Measurements from ENCODE around the gene COX6A2.

The COX6A2 gene

DNA sequence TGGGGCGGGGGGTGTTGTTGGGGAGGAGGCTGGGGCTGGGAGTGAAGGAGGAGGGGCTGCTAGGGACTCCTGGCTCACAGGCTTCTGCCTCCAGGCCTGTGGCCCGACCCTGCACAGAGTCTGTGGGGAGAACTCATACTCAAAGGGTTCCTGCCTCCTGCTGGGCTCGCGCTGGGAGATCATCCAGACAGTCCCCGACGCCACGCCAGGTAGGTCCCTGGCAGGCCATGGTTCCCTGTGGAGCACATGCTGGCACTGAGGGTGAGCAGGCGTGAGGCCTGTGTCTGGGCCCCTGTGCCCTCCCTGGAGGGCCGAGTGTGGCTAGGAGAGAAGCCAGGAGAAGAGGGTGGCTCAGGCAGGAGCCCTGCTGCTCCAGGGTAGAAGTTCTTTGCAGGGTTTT is 30.5 kb downstream of the COX6A2 start:
- Histone ChIP-seq H3K9ac (ENCODE audit: low read depth, low read length) (no peak overlapping the region), H3K9me3 (replicated peaks; ENCODE audit: low read length) (no peaks in the 10 kb centered on the region), H3K4me2 (ENCODE audit: low read length) (no peak overlapping the region), H3K27me3 (ENCODE audit: control insufficient read depth, insufficient read depth, low read length) (peaks cover 7% of the 10 kb centered on the region), H3K4me1 (ENCODE audit: control insufficient read depth, insufficient read depth, low read length) (peaks cover 2% of the 10 kb centered on the region), H3K4me3 (ENCODE audit: low read length) (no peak overlapping the region), H3K36me3 (ENCODE audit: insufficient read depth, low read length) (no peaks in the 10 kb centered on the region)

DNA sequence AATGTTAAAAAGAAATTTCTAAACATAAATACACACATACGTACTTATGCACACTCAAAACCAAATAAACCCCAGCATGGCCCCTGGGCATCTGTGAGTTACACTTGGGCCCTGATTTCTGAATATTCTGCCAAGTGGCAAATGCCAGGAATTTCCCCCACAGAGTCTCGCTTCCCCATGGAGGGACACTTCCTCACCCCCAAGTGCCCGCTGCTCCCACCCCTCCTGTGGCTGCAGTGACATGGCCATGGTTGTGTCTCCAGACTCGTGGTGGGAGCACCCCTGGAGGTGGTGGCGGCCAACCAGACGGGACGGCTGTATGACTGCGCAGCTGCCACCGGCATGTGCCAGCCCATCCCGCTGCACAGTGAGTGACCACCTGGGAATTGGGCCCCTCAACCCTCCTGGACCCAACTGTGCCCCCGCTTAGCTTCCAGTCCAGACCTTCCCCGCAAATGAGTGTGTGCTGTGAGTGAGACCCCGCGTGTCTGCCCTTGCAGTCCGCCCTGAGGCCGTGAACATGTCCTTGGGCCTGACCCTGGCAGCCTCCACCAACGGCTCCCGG is 31.0 kb downstream of the COX6A2 start:
- Histone ChIP-seq H3K4me1 (ENCODE audit: control insufficient read depth, insufficient read depth, low read length) (no peaks in the 10 kb centered on the region), H3K27me3 (ENCODE audit: control insufficient read depth, insufficient read depth, low read length) (peaks cover 7% of the 10 kb centered on the region), H3K4me2 (ENCODE audit: low read length) (no peak overlapping the region), H3K9ac (ENCODE audit: low read depth, low read length) (no peak overlapping the region), H3K36me3 (ENCODE audit: insufficient read depth, low read length) (no peaks in the 10 kb centered on the region), H3K9me3 (replicated peaks; ENCODE audit: low read length) (no peaks in the 10 kb centered on the region), H3K4me3 (ENCODE audit: low read length) (no peak overlapping the region)

- no peak overlapping the region for H3K9ac ChIP-seq (ENCODE audit: low read depth, low read length)
- H3K36me3 ChIP-seq (ENCODE audit: insufficient read depth, low read length) = no peaks in the 10 kb centered on the region
- H3K9me3 ChIP-seq (replicated peaks; ENCODE audit: low read length) = no peaks in the 10 kb centered on the region
- no peaks in the 10 kb centered on the region for H3K4me1 ChIP-seq (ENCODE audit: control insufficient read depth, insufficient read depth, low read length)
- H3K4me2 ChIP-seq (ENCODE audit: low read length) = no peak overlapping the region
- H3K27me3 ChIP-seq (ENCODE audit: control insufficient read depth, insufficient read depth, low read length) = peaks cover 10% of the 10 kb centered on the region
- H3K4me3 ChIP-seq (ENCODE audit: low read length) = no peak overlapping the region
These were observed 32.5 kb downstream of the COX6A2 start for GRCh38 chr16:31395647-31396046.

- no peaks in the 10 kb centered on the region for H3K36me3 ChIP-seq (ENCODE audit: insufficient read depth, low read length)
- H3K9ac ChIP-seq (ENCODE audit: low read depth, low read length) = no peak within 1 kb of the TSS
- H3K27me3 ChIP-seq (ENCODE audit: control insufficient read depth, insufficient read depth, low read length) = peaks cover 14% of the 10 kb centered on the region
- H3K9me3 ChIP-seq (replicated peaks; ENCODE audit: low read length) = no peaks in the 10 kb centered on the region
- no peaks in the 10 kb centered on the region for H3K4me1 ChIP-seq (ENCODE audit: control insufficient read depth, insufficient read depth, low read length)
- no peak within 1 kb of the TSS for H3K4me3 ChIP-seq (ENCODE audit: low read length)
- no peak within 1 kb of the TSS for H3K4me2 ChIP-seq (ENCODE audit: low read length)
These were observed 35.1 kb downstream of the COX6A2 start, which contains the start of gene ITGAD for GRCh38 chr16:31393056-31393455. Gene ITGAD (plus strand): TSS chr16:31393335. CDS start chr16:31393361, 26 bp downstream.

- no peaks in the 10 kb centered on the region for H3K4me1 ChIP-seq (ENCODE audit: control insufficient read depth, insufficient read depth, low read length)
- no peaks in the 10 kb centered on the region for H3K36me3 ChIP-seq (ENCODE audit: insufficient read depth, low read length)
- no peaks in the 10 kb centered on the region for H3K9me3 ChIP-seq (replicated peaks; ENCODE audit: low read length)
- no peak overlapping the region for H3K4me2 ChIP-seq (ENCODE audit: low read length)
- peaks cover 24% of the 10 kb centered on the region for H3K27me3 ChIP-seq (ENCODE audit: control insufficient read depth, insufficient read depth, low read length)
- H3K9ac ChIP-seq (ENCODE audit: low read depth, low read length) = no peak overlapping the region
- H3K4me3 ChIP-seq (ENCODE audit: low read length) = no peak overlapping the region
These were observed 37.6 kb downstream of the COX6A2 start for GRCh38 chr16:31390504-31391041.

DNA sequence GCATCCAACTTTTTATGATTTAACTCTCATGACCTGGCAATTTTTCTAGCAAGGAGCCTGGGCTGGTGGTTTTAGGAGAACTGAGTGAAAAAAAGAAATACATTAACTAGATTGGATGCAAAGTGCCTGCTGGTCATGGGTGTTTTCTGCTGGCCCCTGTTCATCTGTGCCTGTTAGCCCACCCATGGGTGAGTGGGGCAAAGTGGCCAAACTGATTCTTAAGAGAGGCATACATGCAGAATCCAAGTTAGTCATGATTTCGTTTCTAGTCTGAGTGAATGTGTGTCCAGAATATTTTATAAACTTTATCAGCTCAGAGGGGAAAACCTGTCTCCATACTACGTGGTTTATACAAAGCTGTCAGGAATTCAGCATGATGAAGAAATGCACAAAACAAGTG is 39.6 kb downstream of the COX6A2 start:
- Histone ChIP-seq H3K27me3 (ENCODE audit: control insufficient read depth, insufficient read depth, low read length) (peaks cover 27% of the 10 kb centered on the region), H3K4me2 (ENCODE audit: low read length) (no peak overlapping the region), H3K9me3 (replicated peaks; ENCODE audit: low read length) (no peaks in the 10 kb centered on the region), H3K4me3 (ENCODE audit: low read length) (no peak overlapping the region), H3K9ac (ENCODE audit: low read depth, low read length) (no peak overlapping the region), H3K4me1 (ENCODE audit: control insufficient read depth, insufficient read depth, low read length) (no peaks in the 10 kb centered on the region), H3K36me3 (ENCODE audit: insufficient read depth, low read length) (no peaks in the 10 kb centered on the region)

DNA sequence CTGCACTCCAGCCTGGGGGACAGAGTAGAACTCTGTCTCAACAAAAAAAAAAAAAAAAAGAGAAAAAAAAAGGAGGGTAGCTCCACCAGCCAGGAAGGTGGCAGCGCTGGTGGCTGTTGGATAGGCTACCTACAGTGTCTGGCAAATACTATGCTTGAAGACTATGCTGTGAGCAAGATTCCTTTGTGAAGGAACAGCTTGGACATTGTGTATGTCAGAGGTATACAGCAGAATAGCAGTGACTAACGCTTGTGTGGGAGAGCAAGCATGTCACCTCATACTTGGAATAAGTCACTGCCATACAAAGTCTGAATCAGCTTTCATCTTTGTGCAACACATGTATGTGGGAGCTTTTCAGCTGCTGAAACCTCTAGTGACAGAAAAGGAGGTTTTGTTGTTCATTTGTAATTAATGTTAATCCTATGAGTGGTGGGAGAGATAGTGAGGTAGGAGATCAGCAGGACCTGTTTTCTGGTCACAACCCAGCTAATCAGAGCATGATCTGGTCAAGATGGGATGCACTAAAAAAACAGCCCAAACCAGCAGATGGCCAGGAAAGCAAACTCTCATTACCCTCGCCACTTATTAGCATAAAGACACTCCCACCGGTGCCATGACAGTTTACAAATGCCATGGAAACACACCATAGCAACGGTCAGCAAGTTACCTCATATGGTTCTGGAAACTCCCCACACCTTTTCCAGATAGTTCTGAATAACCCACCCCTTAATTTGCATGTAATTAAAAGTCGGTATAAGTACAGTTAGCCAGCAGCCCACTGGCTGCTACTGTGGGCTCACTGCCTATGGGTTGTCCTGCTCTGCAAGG is 41.8 kb downstream of the COX6A2 start:
- Histone ChIP-seq H3K4me3 (ENCODE audit: low read length) (no peak overlapping the region), H3K9me3 (replicated peaks; ENCODE audit: low read length) (no peaks in the 10 kb centered on the region), H3K36me3 (ENCODE audit: insufficient read depth, low read length) (no peaks in the 10 kb centered on the region), H3K27me3 (ENCODE audit: control insufficient read depth, insufficient read depth, low read length) (peaks cover 26% of the 10 kb centered on the region), H3K9ac (ENCODE audit: low read depth, low read length) (no peak overlapping the region), H3K4me2 (ENCODE audit: low read length) (no peak overlapping the region), H3K4me1 (ENCODE audit: control insufficient read depth, insufficient read depth, low read length) (no peaks in the 10 kb centered on the region)

DNA sequence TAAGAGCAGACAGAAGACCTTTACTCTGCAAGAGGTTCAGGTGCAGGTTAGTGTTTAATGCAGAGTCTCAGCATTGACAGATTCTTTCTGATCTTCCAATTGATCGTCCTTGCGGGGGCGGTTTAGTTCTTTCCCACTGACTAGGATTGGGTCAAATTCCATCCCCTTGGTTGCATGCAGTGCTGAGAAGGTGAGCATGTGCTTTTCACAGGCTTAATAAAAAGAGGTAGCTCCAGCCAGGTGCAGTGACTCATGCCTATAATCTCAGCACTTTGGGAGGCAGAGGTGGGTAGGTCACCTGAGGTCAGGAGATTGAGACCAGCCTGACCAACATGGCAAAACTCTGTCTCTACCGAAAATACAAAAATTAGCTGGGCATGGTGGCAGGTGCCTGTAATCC is 42.5 kb downstream of the COX6A2 start:
- H3K9ac ChIP-seq (ENCODE audit: low read depth, low read length) = no peak overlapping the region
- H3K4me1 ChIP-seq (ENCODE audit: control insufficient read depth, insufficient read depth, low read length) = no peaks in the 10 kb centered on the region
- no peak overlapping the region for H3K4me2 ChIP-seq (ENCODE audit: low read length)
- no peak overlapping the region for H3K4me3 ChIP-seq (ENCODE audit: low read length)
- peaks cover 27% of the 10 kb centered on the region for H3K27me3 ChIP-seq (ENCODE audit: control insufficient read depth, insufficient read depth, low read length)
- H3K36me3 ChIP-seq (ENCODE audit: insufficient read depth, low read length) = no peaks in the 10 kb centered on the region
- H3K9me3 ChIP-seq (replicated peaks; ENCODE audit: low read length) = no peaks in the 10 kb centered on the region

- H3K9ac ChIP-seq (ENCODE audit: low read depth, low read length) = no peak overlapping the region
- H3K4me2 ChIP-seq (ENCODE audit: low read length) = no peak overlapping the region
- no peaks in the 10 kb centered on the region for H3K9me3 ChIP-seq (replicated peaks; ENCODE audit: low read length)
- peaks cover 23% of the 10 kb centered on the region for H3K27me3 ChIP-seq (ENCODE audit: control insufficient read depth, insufficient read depth, low read length)
- no peaks in the 10 kb centered on the region for H3K36me3 ChIP-seq (ENCODE audit: insufficient read depth, low read length)
- H3K4me1 ChIP-seq (ENCODE audit: control insufficient read depth, insufficient read depth, low read length) = no peaks in the 10 kb centered on the region
- no peak overlapping the region for H3K4me3 ChIP-seq (ENCODE audit: low read length)
These were observed 45.5 kb downstream of the COX6A2 start for GRCh38 chr16:31382485-31383161.

DNA sequence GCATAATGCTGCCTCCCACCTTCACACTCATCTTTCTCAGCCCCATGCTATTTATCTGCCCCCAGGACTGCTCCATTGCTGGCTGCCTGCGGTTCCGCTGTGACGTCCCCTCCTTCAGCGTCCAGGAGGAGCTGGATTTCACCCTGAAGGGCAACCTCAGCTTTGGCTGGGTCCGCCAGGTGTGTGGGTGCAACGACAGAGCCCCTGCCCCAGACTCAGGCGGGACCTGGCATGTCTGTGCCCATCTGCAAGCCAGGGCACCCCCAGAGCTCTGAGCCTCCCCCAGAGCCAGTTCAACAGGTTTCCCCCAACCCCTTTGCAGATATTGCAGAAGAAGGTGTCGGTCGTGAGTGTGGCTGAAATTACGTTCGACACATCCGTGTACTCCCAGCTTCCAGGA is 48.0 kb downstream of the COX6A2 start:
- Histone ChIP-seq H3K4me2 (ENCODE audit: low read length) (no peak overlapping the region), H3K4me3 (ENCODE audit: low read length) (no peak overlapping the region), H3K9me3 (replicated peaks; ENCODE audit: low read length) (no peaks in the 10 kb centered on the region), H3K27me3 (ENCODE audit: control insufficient read depth, insufficient read depth, low read length) (peaks cover 15% of the 10 kb centered on the region), H3K9ac (ENCODE audit: low read depth, low read length) (no peak overlapping the region), H3K4me1 (ENCODE audit: control insufficient read depth, insufficient read depth, low read length) (no peaks in the 10 kb centered on the region), H3K36me3 (ENCODE audit: insufficient read depth, low read length) (no peaks in the 10 kb centered on the region)
